Ishikawa (cell line): ENCODE measurements around the gene ALG14.

ENCODE experiments used
- CEBPB ChIP-seq: IDR thresholded peaks from 2 replicates; pipeline ENCODE4 v1.6.1; 2012
- CREB1 ChIP-seq: IDR thresholded peaks from 2 replicates; pipeline ENCODE4 v1.6.1; 2012; ENCODE audit warnings: low read depth
- EGR1 ChIP-seq: IDR thresholded peaks from 2 replicates; pipeline ENCODE4 v1.6.1; 2012
- EP300 ChIP-seq: IDR thresholded peaks from 2 replicates; pipeline ENCODE4 v1.6.1; 2012; ENCODE audit warnings: borderline replicate concordance
- FOXM1 ChIP-seq: IDR thresholded peaks from 2 replicates; pipeline ENCODE4 v1.6.1; 2012; ENCODE audit warnings: low read depth, borderline replicate concordance
- NFIC ChIP-seq: IDR thresholded peaks from 2 replicates; pipeline ENCODE4 v1.6.1; 2012
- RAD21 ChIP-seq: IDR thresholded peaks from 2 replicates; pipeline ENCODE4 v1.6.1; 2012; ENCODE audit warnings: low read depth
- TAF1 ChIP-seq: IDR thresholded peaks from 2 replicates; pipeline ENCODE4 v1.6.1; 2012; ENCODE audit warnings: low read depth, mild to moderate bottlenecking
- TCF12 ChIP-seq: IDR thresholded peaks from 2 replicates; pipeline ENCODE4 v1.6.1; 2012; ENCODE audit warnings: low read depth
- USF1 ChIP-seq: IDR thresholded peaks from 2 replicates; pipeline ENCODE4 v1.6.1; 2012
- YY1 ChIP-seq: IDR thresholded peaks from 2 replicates; pipeline ENCODE4 v1.6.1; 2012; ENCODE audit warnings: low read depth
- ZBTB7A ChIP-seq: IDR thresholded peaks from 2 replicates; pipeline ENCODE4 v1.6.1; 2012; ENCODE audit warnings: low read depth
- TF ChIP-seq, protein P1 (sequence below): IDR thresholded peaks from 2 replicates; pipeline ENCODE4 v1.6.1; 2012; ENCODE audit warnings: low read depth, mild to moderate bottlenecking
- TF ChIP-seq, protein P2 (sequence below): IDR thresholded peaks from 2 replicates; pipeline ENCODE4 v1.6.1; 2012

DNA sequence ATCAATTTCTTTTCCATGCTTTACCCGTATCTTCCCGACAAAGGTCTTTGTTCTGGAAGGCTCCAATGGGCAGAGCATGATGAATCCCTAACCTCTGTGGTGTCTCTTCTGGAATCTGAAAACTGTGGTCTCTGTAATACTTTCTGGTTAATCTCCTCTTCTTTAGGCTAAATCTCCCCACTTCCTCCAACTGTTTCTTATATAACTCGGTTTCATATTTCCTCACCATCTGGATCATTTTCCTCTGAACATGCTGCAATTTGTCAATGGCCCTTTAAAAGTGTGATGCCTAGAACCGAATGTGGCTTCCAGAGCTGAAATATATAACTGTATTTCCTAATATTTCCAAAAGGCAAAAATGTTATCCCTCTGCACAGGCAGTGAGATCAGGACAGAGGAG, 66.1 kb downstream of the ALG14 start:
- TF ChIP-seq, protein P1, sequence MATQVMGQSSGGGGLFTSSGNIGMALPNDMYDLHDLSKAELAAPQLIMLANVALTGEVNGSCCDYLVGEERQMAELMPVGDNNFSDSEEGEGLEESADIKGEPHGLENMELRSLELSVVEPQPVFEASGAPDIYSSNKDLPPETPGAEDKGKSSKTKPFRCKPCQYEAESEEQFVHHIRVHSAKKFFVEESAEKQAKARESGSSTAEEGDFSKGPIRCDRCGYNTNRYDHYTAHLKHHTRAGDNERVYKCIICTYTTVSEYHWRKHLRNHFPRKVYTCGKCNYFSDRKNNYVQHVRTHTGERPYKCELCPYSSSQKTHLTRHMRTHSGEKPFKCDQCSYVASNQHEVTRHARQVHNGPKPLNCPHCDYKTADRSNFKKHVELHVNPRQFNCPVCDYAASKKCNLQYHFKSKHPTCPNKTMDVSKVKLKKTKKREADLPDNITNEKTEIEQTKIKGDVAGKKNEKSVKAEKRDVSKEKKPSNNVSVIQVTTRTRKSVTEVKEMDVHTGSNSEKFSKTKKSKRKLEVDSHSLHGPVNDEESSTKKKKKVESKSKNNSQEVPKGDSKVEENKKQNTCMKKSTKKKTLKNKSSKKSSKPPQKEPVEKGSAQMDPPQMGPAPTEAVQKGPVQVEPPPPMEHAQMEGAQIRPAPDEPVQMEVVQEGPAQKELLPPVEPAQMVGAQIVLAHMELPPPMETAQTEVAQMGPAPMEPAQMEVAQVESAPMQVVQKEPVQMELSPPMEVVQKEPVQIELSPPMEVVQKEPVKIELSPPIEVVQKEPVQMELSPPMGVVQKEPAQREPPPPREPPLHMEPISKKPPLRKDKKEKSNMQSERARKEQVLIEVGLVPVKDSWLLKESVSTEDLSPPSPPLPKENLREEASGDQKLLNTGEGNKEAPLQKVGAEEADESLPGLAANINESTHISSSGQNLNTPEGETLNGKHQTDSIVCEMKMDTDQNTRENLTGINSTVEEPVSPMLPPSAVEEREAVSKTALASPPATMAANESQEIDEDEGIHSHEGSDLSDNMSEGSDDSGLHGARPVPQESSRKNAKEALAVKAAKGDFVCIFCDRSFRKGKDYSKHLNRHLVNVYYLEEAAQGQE: no peak
- no peak for TF ChIP-seq TAF1
- TF ChIP-seq, protein P2, sequence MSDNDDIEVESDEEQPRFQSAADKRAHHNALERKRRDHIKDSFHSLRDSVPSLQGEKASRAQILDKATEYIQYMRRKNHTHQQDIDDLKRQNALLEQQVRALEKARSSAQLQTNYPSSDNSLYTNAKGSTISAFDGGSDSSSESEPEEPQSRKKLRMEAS: no peak
- TF ChIP-seq FOXM1: no peak
- no peak for TF ChIP-seq EP300
- no peak for TF ChIP-seq CEBPB
- no peak for TF ChIP-seq ZBTB7A
- no peak for TF ChIP-seq RAD21
- no peak for TF ChIP-seq NFIC
- no peak for TF ChIP-seq TCF12
- no peak for TF ChIP-seq USF1
- TF ChIP-seq CREB1: no peak
- no peak for TF ChIP-seq EGR1
- no peak for TF ChIP-seq YY1
